Measurements from ENCODE around the gene PARD3.
A peak's percentile ranks its signal among the peaks of the same experiment; 100 is the strongest.

Gene PARD3

GRCh38 chr10:34815185-34816084, at the start of gene PARD3:
Gene PARD3 (minus strand): TSS chr10:34815296. CDS start chr10:34814995, 301 bp downstream.
- TF ChIP-seq EZH2 (IDR thresholded peaks at IDR 0.05; ENCODE audit: borderline replicate concordance, low read depth, low read length, severe bottlenecking) (peak; percentile 17), CTCF (IDR thresholded peaks at IDR 0.05; ENCODE audit: borderline replicate concordance, extremely low read depth, low read length, poor library complexity, severe bottlenecking) (no peak)
- Histone ChIP-seq H3K4me1 (ENCODE audit: insufficient read depth, low read length) (peaks cover 36% of the 10 kb centered on the region), H2AFZ (ENCODE audit: low read depth, low read length) (peak within 1 kb of the TSS; percentile 88), H3K27me3 (ENCODE audit: insufficient read depth, low read length, poor library complexity) (peaks cover 8% of the 10 kb centered on the region), H3K36me3 (ENCODE audit: insufficient read depth, low read length) (no peaks in the 10 kb centered on the region), H3K79me2 (ENCODE audit: insufficient read depth, low read length) (peaks cover 42% of the 10 kb centered on the region), H3K27ac (ENCODE audit: low read length) (peak within 1 kb of the TSS; percentile 77), H4K20me1 (ENCODE audit: insufficient read depth, low read length) (peaks cover 35% of the 10 kb centered on the region), H3K9ac (ENCODE audit: low read depth, low read length) (peak within 1 kb of the TSS; percentile 90), H3K4me2 (ENCODE audit: insufficient read depth, low read length) (peak within 1 kb of the TSS; percentile 69), H3K9me3 (ENCODE audit: insufficient read depth, low read length, severe bottlenecking) (no peaks in the 10 kb centered on the region), H3K4me3 (ENCODE audit: low read depth in 1 of 2, low read length in 2 of 2) (peak within 1 kb of the TSS; percentile 60 to 83; a peak in 3 of 4 replicates)
- DNase-seq (peak; percentile 80), ATAC-seq (ENCODE audit: insufficient read depth, low read depth) (peak; percentile 75)

GRCh38 chr10:34864149-34865067, 49.3 kb upstream of the PARD3 start:
- TF ChIP-seq CTCF (IDR thresholded peaks at IDR 0.05; ENCODE audit: borderline replicate concordance, extremely low read depth, low read length, poor library complexity, severe bottlenecking): no peak
- TF ChIP-seq EZH2 (IDR thresholded peaks at IDR 0.05; ENCODE audit: borderline replicate concordance, low read depth, low read length, severe bottlenecking): no peak
- H3K27me3 ChIP-seq (ENCODE audit: insufficient read depth, low read length, poor library complexity): no peaks in the 10 kb centered on the region
- peak overlapping the region; percentile 6; the same call in 1 of the 2 replicates for H2AFZ ChIP-seq (ENCODE audit: low read depth, low read length)
- H4K20me1 ChIP-seq (ENCODE audit: insufficient read depth, low read length): no peaks in the 10 kb centered on the region
- H3K4me3 ChIP-seq (ENCODE audit: low read depth in 1 of 2, low read length in 2 of 2): no peak overlapping the region
- no peaks in the 10 kb centered on the region for H3K36me3 ChIP-seq (ENCODE audit: insufficient read depth, low read length)
- ATAC-seq (ENCODE audit: insufficient read depth, low read depth) (no peak), DNase-seq (no peak)
- peaks cover 34% of the 10 kb centered on the region for H3K4me1 ChIP-seq (ENCODE audit: insufficient read depth, low read length)
- no peaks in the 10 kb centered on the region for H3K9me3 ChIP-seq (ENCODE audit: insufficient read depth, low read length, severe bottlenecking)
- H3K79me2 ChIP-seq (ENCODE audit: insufficient read depth, low read length): no peaks in the 10 kb centered on the region
- H3K4me2 ChIP-seq (ENCODE audit: insufficient read depth, low read length): no peak overlapping the region
- H3K27ac ChIP-seq (ENCODE audit: low read length): no peak overlapping the region
- H3K9ac ChIP-seq (ENCODE audit: low read depth, low read length): no peak overlapping the region

- no peaks in the 10 kb centered on the region for H4K20me1 ChIP-seq (ENCODE audit: insufficient read depth, low read length)
- H3K9me3 ChIP-seq (ENCODE audit: insufficient read depth, low read length, severe bottlenecking): no peaks in the 10 kb centered on the region
- TF ChIP-seq CTCF (IDR thresholded peaks at IDR 0.05; ENCODE audit: borderline replicate concordance, extremely low read depth, low read length, poor library complexity, severe bottlenecking): no peak
- TF ChIP-seq EZH2 (IDR thresholded peaks at IDR 0.05; ENCODE audit: borderline replicate concordance, low read depth, low read length, severe bottlenecking): no peak
- ATAC-seq (ENCODE audit: insufficient read depth, low read depth): no peak
- no peak overlapping the region for H3K27ac ChIP-seq (ENCODE audit: low read length)
- no peaks in the 10 kb centered on the region for H3K36me3 ChIP-seq (ENCODE audit: insufficient read depth, low read length)
- no peaks in the 10 kb centered on the region for H3K79me2 ChIP-seq (ENCODE audit: insufficient read depth, low read length)
- H3K27me3 ChIP-seq (ENCODE audit: insufficient read depth, low read length, poor library complexity): no peaks in the 10 kb centered on the region
- H2AFZ ChIP-seq (ENCODE audit: low read depth, low read length): no peak overlapping the region
- peaks cover 19% of the 10 kb centered on the region for H3K4me1 ChIP-seq (ENCODE audit: insufficient read depth, low read length)
- no peak for DNase-seq
- H3K9ac ChIP-seq (ENCODE audit: low read depth, low read length): no peak overlapping the region
- no peak overlapping the region for H3K4me3 ChIP-seq (ENCODE audit: low read depth in 1 of 2, low read length in 2 of 2)
- H3K4me2 ChIP-seq (ENCODE audit: insufficient read depth, low read length): no peak overlapping the region
Measured at GRCh38 chr10:34862892-34863291, 47.8 kb upstream of the PARD3 start.
